Mononuclear cell (primary cell): ENCODE results near the gene KCND2. TPM values are rescaled to one million over a fixed set of nuclear protein-coding genes. Genes with fewer than 3 reads are reported as not detected.

Experiments
- H3K27me3 ChIP-seq: 2 replicates; pipeline ENCODE4 v1.6.0; 2011; ENCODE audit warnings: low read length, control low read depth; ENCODE audit not compliant: insufficient read depth
- H3K4me1 ChIP-seq: 2 replicates; pipeline ENCODE4 v1.5.1; 2011; ENCODE audit warnings: mild to moderate bottlenecking, low read length, control low read depth; ENCODE audit not compliant: insufficient read depth
- H3K4me3 ChIP-seq: 2 replicates; pipeline ENCODE4 v1.5.1; 2011; ENCODE audit warnings: mild to moderate bottlenecking, low read length, moderate library complexity
- H3K9me3 ChIP-seq: 2 replicates; pipeline ENCODE4 v1.5.1; 2011; ENCODE audit warnings: low read depth, mild to moderate bottlenecking, control low read depth, low read length
- total RNA-seq: library from RNA; depleted of rRNA; stranded (reverse); fragments of >200 nt; gene quantifications from one replicate; pipeline ENCODE4 v1.2.3, GENCODE V29; 2012

Gene KCND2
- total RNA-seq, 1 donor: not detected

GRCh38 chr7:120723465-120724385 lies 450.8 kb downstream of the KCND2 start:
- no peaks in the 10 kb centered on the region for H3K27me3 ChIP-seq
- H3K4me3 ChIP-seq: no peak overlapping the region
- no peaks in the 10 kb centered on the region for H3K9me3 ChIP-seq
- H3K4me1 ChIP-seq: no peaks in the 10 kb centered on the region

- Histone ChIP-seq H3K9me3 (no peaks in the 10 kb centered on the region), H3K4me3 (no peak overlapping the region), H3K27me3 (no peaks in the 10 kb centered on the region), H3K4me1 (no peaks in the 10 kb centered on the region)
Measured at GRCh38 chr7:120724448-120724847, 451.5 kb downstream of the KCND2 start.

GRCh38 chr7:120724955-120725354 lies 452.0 kb downstream of the KCND2 start:
- H3K9me3 ChIP-seq: no peaks in the 10 kb centered on the region
- no peak overlapping the region for H3K4me3 ChIP-seq
- H3K4me1 ChIP-seq: no peaks in the 10 kb centered on the region
- H3K27me3 ChIP-seq: no peaks in the 10 kb centered on the region

- Histone ChIP-seq H3K4me3 (no peak overlapping the region), H3K27me3 (no peaks in the 10 kb centered on the region), H3K9me3 (no peaks in the 10 kb centered on the region), H3K4me1 (no peaks in the 10 kb centered on the region)
Measured at GRCh38 chr7:120725376-120726039, 452.5 kb downstream of the KCND2 start.

- Histone ChIP-seq H3K9me3 (no peaks in the 10 kb centered on the region), H3K27me3 (no peaks in the 10 kb centered on the region), H3K4me3 (no peak overlapping the region), H3K4me1 (no peaks in the 10 kb centered on the region)
Measured at GRCh38 chr7:120729245-120729644, 456.3 kb downstream of the KCND2 start.

- H3K4me3 ChIP-seq: no peak overlapping the region
- H3K4me1 ChIP-seq: no peaks in the 10 kb centered on the region
- no peaks in the 10 kb centered on the region for H3K9me3 ChIP-seq
- no peaks in the 10 kb centered on the region for H3K27me3 ChIP-seq
Measured at GRCh38 chr7:120731271-120731670, 458.3 kb downstream of the KCND2 start.

GRCh38 chr7:120732256-120732655 lies 459.3 kb downstream of the KCND2 start:
- Histone ChIP-seq H3K27me3 (no peaks in the 10 kb centered on the region), H3K4me1 (no peaks in the 10 kb centered on the region), H3K4me3 (no peak overlapping the region), H3K9me3 (no peaks in the 10 kb centered on the region)

- Histone ChIP-seq H3K27me3 (no peaks in the 10 kb centered on the region), H3K4me3 (no peak overlapping the region), H3K4me1 (no peaks in the 10 kb centered on the region), H3K9me3 (no peaks in the 10 kb centered on the region)
Measured at GRCh38 chr7:120733143-120733542, 460.2 kb downstream of the KCND2 start.

GRCh38 chr7:120733835-120734234 lies 460.9 kb downstream of the KCND2 start:
- Histone ChIP-seq H3K4me3 (no peak overlapping the region), H3K27me3 (no peaks in the 10 kb centered on the region), H3K9me3 (no peaks in the 10 kb centered on the region), H3K4me1 (no peaks in the 10 kb centered on the region)

- Histone ChIP-seq H3K27me3 (no peaks in the 10 kb centered on the region), H3K4me3 (no peak overlapping the region), H3K9me3 (no peaks in the 10 kb centered on the region), H3K4me1 (no peaks in the 10 kb centered on the region)
Measured at GRCh38 chr7:120735791-120736190, 462.8 kb downstream of the KCND2 start.

GRCh38 chr7:120738816-120739215 lies 465.8 kb downstream of the KCND2 start:
- no peaks in the 10 kb centered on the region for H3K9me3 ChIP-seq
- no peaks in the 10 kb centered on the region for H3K4me1 ChIP-seq
- no peak overlapping the region for H3K4me3 ChIP-seq
- H3K27me3 ChIP-seq: no peaks in the 10 kb centered on the region

- Histone ChIP-seq H3K4me3 (no peak overlapping the region), H3K4me1 (no peaks in the 10 kb centered on the region), H3K9me3 (no peaks in the 10 kb centered on the region), H3K27me3 (no peaks in the 10 kb centered on the region)
Measured at GRCh38 chr7:120740348-120740747, 467.4 kb downstream of the KCND2 start.

GRCh38 chr7:120741371-120742042 lies 468.5 kb downstream of the KCND2 start:
- H3K4me1 ChIP-seq: no peaks in the 10 kb centered on the region
- H3K4me3 ChIP-seq: no peak overlapping the region
- no peaks in the 10 kb centered on the region for H3K9me3 ChIP-seq
- no peaks in the 10 kb centered on the region for H3K27me3 ChIP-seq

GRCh38 chr7:120742372-120742771 lies 469.4 kb downstream of the KCND2 start:
- Histone ChIP-seq H3K27me3 (no peaks in the 10 kb centered on the region), H3K4me3 (no peak overlapping the region), H3K4me1 (no peaks in the 10 kb centered on the region), H3K9me3 (no peaks in the 10 kb centered on the region)

GRCh38 chr7:120743128-120743527 lies 470.2 kb downstream of the KCND2 start:
- Histone ChIP-seq H3K4me3 (no peak overlapping the region), H3K9me3 (no peaks in the 10 kb centered on the region), H3K27me3 (no peaks in the 10 kb centered on the region), H3K4me1 (no peaks in the 10 kb centered on the region)
